Retinal pigment epithelial cell (primary cell): ENCODE results near the gene INPP5K.
"Not testable (repeated sequence)": the region's sequence is repeated elsewhere in the genome, so short reads cannot be mapped to it uniquely, and the experiment has no call there.

ENCODE experiments used
- DNase-seq: peaks from one replicate; pipeline ENCODE4 v3.0.0-alpha.2; 2010; ENCODE audit warnings: low read depth
- H3K4me3 ChIP-seq: 2 replicates; pipeline ENCODE4 v1.5.1; 2011; ENCODE audit warnings: mild to moderate bottlenecking, low read length, control low read depth, moderate library complexity
- TF ChIP-seq, protein P1 (sequence below): conservative IDR thresholded peaks from 2 replicates; pipeline ENCODE4 v1.5.1; 2011; ENCODE audit warnings: low read depth, low read length, control low read depth, inconsistent platforms

Gene INPP5K

DNA sequence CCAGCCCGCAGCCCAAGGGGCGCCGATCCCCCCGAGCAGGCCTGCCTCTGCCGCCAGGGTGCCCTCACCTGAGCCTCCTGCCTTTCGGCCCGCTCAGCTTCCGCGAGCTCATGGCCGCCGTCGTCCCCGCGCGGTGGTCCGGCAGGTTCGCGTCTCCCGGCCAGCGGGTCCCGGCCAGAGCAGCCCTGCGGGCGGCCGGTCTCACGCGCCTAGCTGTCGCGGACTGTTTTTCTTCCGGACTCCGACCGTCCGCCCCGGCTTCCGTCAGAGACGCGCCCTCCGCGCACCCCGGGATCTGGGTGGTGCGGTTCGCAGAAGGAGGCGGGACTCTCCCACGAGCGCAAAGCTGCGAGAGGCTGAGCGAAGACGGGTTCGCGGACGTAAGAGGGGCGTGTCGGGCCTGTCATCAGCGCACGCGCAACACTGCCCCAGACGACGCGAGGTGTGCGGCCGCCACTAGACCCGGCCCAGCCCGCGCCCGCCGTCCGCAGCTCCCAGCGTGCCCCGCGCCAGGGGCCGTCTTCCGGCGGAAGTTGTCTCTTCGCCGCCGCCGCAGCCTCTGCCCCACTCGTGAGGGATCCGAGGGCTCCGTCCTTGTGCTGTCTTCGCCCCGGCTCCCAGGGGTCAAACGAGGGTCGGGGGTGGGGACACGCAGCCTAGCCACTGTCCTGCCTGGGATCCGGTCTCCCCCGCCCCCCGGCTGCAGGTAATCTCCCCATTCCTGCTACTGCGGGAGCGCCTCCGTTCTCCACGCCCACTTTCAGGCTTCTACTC is at the start of gene INPP5K:
Gene INPP5K (minus strand): TSS at position 225 of the 774 bp plus-strand sequence. CDS start 113 bp downstream, at position 112.
- DNase-seq: peak; percentile 96
- TF ChIP-seq, protein P1, sequence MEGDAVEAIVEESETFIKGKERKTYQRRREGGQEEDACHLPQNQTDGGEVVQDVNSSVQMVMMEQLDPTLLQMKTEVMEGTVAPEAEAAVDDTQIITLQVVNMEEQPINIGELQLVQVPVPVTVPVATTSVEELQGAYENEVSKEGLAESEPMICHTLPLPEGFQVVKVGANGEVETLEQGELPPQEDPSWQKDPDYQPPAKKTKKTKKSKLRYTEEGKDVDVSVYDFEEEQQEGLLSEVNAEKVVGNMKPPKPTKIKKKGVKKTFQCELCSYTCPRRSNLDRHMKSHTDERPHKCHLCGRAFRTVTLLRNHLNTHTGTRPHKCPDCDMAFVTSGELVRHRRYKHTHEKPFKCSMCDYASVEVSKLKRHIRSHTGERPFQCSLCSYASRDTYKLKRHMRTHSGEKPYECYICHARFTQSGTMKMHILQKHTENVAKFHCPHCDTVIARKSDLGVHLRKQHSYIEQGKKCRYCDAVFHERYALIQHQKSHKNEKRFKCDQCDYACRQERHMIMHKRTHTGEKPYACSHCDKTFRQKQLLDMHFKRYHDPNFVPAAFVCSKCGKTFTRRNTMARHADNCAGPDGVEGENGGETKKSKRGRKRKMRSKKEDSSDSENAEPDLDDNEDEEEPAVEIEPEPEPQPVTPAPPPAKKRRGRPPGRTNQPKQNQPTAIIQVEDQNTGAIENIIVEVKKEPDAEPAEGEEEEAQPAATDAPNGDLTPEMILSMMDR: no peak
- peak within 1 kb of the TSS; percentile 90 for H3K4me3 ChIP-seq

DNA sequence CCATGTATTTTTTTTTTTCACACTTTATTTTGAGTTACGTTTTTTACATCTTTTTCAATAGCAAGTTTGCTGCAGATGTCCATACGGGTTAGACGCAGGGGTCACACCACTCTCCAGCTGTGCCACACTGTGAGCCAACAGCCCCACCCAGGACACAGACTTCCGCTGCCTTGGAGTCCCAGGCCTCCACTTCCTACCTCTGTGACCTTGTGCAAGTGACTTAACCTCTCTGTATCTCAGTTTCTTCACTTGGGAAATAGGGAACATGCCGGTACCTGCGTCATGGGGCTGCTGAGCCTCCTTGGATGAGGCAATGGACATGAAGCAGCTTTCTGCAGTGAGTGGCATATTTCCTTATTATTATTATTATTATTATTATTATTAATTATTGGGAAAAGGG is 49.5 kb upstream of the INPP5K start:
- TF ChIP-seq, protein P1: no peak
- no peak overlapping the region for H3K4me3 ChIP-seq
- DNase-seq: no peak

DNA sequence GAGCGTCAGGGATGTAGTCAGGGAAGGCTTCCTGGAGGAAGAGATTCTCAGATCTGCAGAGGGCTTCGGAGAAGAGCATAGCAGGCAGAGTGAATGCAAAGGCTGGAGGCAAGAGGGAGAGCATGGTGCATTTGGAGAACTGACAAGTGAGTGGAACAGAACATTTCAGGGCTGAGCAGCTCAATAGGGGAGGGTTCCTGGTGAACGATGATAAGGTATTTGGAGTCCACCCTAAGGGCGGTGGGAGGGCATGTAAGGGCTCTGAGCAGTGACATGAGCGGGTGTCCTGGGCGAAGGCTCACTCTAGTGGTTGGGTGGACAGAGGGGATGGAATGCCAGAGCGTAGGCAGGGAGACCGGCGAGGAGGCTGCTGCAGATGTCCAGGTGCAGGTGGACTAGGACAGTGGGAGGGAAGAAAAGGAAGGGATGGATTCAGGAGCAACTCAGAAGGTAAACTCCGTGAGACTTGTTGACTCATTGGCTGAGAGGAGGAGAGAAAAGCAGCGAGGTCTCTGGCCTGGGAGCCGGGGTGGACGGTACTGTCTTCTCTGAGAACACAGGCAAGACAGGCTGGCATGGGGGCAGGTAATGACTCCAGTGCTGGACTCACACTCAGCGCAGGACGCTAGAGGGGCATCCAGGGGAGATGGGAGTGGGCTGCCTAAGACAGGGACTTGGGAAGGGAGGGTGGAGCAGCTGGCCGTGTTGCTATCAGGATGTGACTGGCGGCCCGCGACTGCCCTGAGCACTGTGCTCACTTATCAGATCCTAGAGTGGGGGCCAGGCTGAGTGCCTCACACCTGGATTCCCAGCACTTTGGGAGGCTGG is 47.6 kb upstream of the INPP5K start:
- DNase-seq: no peak
- no peak overlapping the region for H3K4me3 ChIP-seq

DNA sequence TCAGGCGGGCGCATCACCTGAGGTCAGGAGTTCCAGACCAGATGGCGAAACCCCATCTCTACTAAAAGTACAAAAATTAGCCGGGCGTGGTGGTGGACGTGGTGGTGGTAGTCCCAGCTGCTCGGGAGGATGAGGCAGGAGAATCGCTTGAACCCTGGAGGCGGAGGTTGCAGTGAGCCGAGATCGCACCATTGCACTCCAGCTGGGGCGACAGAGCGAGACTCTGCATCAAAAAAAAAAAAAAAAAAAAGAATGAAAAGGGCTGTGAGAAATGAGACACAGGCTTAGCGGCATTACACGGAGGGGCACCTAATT is 47.0 kb upstream of the INPP5K start:
- not testable (repeated sequence) for DNase-seq, H3K4me3 ChIP-seq

More for the DNA sequence above, 47.6 kb upstream of the INPP5K start:
- TF ChIP-seq, protein P1: no peak

DNA sequence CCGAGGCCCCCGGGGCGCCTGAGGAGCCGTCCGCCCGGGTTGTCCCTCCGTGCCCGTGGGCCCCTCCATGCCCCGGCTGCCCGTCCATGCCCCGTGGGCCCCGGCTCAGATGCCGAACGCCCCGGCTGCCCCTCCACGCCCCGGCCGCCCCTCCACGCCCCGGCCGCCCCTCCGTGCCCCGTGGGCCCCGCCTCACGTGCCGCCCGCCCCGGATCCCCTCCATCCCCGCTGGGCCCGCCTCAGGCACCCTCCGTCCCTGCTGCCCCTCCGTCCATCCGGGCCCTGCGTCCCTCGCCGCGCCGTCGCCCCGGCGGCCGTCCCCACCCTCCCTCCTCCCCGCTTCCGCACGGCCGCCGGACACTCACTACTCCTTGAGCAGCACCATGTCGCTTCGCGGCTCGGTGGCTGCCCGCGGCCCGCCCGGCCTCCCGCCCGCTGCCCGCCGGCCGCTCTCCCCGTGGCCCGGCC is 45.8 kb upstream of the INPP5K start:
- H3K4me3 ChIP-seq: peak overlapping the region; percentile 79
- DNase-seq: no peak
- TF ChIP-seq, protein P1: no peak

DNA sequence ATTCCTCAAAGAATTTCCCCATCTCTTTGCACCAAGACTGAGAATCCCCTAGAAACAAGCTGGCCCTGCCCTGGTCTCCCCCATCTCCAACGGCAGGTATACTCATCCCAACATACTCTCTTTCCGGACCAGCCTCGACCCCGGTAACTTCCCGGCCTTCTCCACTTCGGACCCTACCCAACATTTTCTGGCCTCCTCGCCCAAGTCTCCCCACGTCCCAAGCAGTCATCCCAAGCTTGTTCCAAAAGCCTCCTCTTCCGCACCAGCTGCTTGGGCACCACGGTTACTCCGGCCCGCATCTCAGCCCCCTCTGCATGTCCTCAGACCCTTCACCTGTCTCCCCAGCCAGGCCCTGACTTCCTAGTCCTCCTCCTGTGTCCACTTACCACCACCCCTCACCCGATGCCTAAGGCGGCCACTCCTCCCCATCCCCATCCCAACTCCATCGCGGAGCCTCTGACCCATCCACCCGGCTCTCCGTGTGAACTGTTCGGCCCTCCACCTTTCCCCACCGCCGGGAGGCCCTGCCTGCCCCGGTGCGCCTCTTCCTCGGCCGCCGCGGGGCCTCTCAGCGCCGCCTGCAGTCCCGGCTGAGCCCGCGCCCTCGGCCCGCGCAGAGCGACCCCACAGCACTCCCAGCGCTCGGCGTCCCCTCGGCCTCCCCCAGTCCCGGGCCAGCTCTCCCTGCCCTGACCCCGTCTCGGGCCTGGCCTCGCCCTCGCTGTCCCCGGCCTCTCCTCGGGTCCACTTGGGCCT is 45.2 kb upstream of the INPP5K start:
- H3K4me3 ChIP-seq: peak overlapping the region; percentile 79
- TF ChIP-seq, protein P1: peak; percentile 21
- no peak for DNase-seq

DNA sequence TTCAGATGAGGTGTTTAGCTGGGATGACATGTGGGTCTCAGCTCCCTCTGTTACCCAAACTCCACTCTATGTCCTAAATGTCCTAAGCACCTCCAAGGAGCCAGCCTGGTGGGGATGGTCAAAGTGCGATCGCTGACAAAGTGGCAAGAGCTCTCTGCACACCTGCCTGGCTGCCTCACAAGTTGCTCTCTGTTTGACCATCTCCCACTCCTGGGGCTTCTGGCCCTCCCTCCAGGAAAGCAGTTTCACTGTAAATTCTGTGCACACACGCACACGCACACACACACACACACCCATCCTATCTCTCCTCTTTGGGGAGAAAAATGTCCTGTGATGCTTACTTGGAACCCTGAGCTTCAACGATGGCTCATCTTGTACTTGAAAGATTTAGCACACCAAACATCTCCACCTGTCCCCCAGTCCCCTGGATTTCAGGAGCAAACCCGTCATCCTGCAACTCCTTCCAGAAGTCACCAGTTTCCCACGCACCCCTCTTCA is 44.5 kb upstream of the INPP5K start:
- H3K4me3 ChIP-seq: peak overlapping the region; percentile 79
- TF ChIP-seq, protein P1: no peak
- no peak for DNase-seq
